HEK293 (cell line): ENCODE measurements around the gene ITGA7.

ENCODE experiments used
- CTCF ChIA-PET: fragments of 350-600 bp; formaldehyde crosslinking; extraction: SDS; loops from one replicate; lab custom pipeline; 2021; ENCODE audit warnings: antibody characterized with exemption; lab: Yijun Ruan, JAX
- POLR2A ChIA-PET: fragments of 300-600 bp; formaldehyde crosslinking; extraction: SDS; loops from one replicate; lab custom pipeline; 2020; ENCODE audit warnings: antibody characterized with exemption, inconsistent platforms; lab: Yijun Ruan, JAX
- H3K27ac ChIP-seq: fragments of 200-500 bp; sonication (Bioruptor generic); 2 replicates; pipeline ENCODE4 v1.5.1; 2014; ENCODE audit warnings: low read depth, low read length, control low read depth, inconsistent platforms; ENCODE audit errors: extremely low read depth
- H3K36me3 ChIP-seq, 2 experiments: fragments of 200-500 bp in 1 of 2; sonication (Bioruptor generic) in 1 of 2; 1 replicate in 1 of 2; 2 replicates in 1 of 2; pipeline ENCODE4 v1.5.1; 2014 to 2017; ENCODE audit warnings: inconsistent platforms in 2 of 2, low read length in 2 of 2; ENCODE audit not compliant: control insufficient read depth in 2 of 2, insufficient read depth in 1 of 2
- H3K4me1 ChIP-seq: fragments of 200-500 bp; sonication (Bioruptor generic); 2 replicates; pipeline ENCODE4 v1.5.1; 2014; ENCODE audit warnings: mild to moderate bottlenecking, low read length, inconsistent platforms; ENCODE audit not compliant: control insufficient read depth, insufficient read depth
- H3K4me3 ChIP-seq: 2 replicates; pipeline ENCODE4 v1.5.1; 2011; ENCODE audit warnings: low read depth, mild to moderate bottlenecking, control low read depth, low read length, moderate library complexity
- H3K9me3 ChIP-seq: fragments of 200-500 bp; sonication (Bioruptor generic); 2 replicates; pipeline ENCODE4 v1.5.1; 2014; ENCODE audit warnings: low read depth, low read length, inconsistent platforms; ENCODE audit not compliant: control insufficient read depth, insufficient read depth
- BCL11A ChIP-seq: fragments of 450-650 bp; formaldehyde crosslinking; IDR thresholded peaks from 2 replicates; pipeline ENCODE4 v1.5.1; 2016; ENCODE audit warnings: low read depth, missing biosample characterization, missing genetic modification characterization
- ELK4 ChIP-seq: IDR thresholded peaks from 2 replicates; pipeline ENCODE4 v1.6.1; 2011; ENCODE audit warnings: mild to moderate bottlenecking, low read depth, low read length, borderline replicate concordance
- IKZF3 ChIP-seq: fragments of 450-650 bp; IDR thresholded peaks from 2 replicates; pipeline ENCODE4 v1.5.0; 2018; ENCODE audit warnings: missing biosample characterization, mild to moderate bottlenecking, missing genetic modification characterization, moderate library complexity
- KLF1 ChIP-seq: fragments of 450-650 bp; formaldehyde crosslinking; IDR thresholded peaks from 2 replicates; pipeline ENCODE4 v1.5.1; 2016; ENCODE audit warnings: missing biosample characterization, missing genetic modification characterization
- MZF1 ChIP-seq: fragments of 450-650 bp; formaldehyde crosslinking; IDR thresholded peaks from 2 replicates; pipeline ENCODE4 v1.5.1; 2017; ENCODE audit warnings: missing biosample characterization, missing genetic modification characterization, borderline replicate concordance
- SP3 ChIP-seq: fragments of 450-650 bp; formaldehyde crosslinking; IDR thresholded peaks from 2 replicates; pipeline ENCODE4 v1.5.1; 2016; ENCODE audit warnings: missing biosample characterization, missing genetic modification characterization
- YY1 ChIP-seq: fragments of 450-650 bp; formaldehyde crosslinking; IDR thresholded peaks from 2 replicates; pipeline ENCODE4 v1.5.1; 2018; ENCODE audit warnings: missing biosample characterization, missing genetic modification characterization
- ZBTB11 ChIP-seq: fragments of 450-650 bp; formaldehyde crosslinking; conservative IDR thresholded peaks from 2 replicates; pipeline ENCODE4 v1.5.1; 2016; ENCODE audit warnings: low read depth, missing biosample characterization, missing genetic modification characterization
- ZBTB44 ChIP-seq: fragments of 450-650 bp; IDR thresholded peaks from 2 replicates; pipeline ENCODE4 v1.5.1; 2018; ENCODE audit warnings: missing biosample characterization, mild to moderate bottlenecking, missing genetic modification characterization
- ZNF202 ChIP-seq: fragments of 450-650 bp; formaldehyde crosslinking; IDR thresholded peaks from 2 replicates; pipeline ENCODE4 v1.5.1; 2016; ENCODE audit warnings: missing biosample characterization, missing genetic modification characterization, borderline replicate concordance
- ZNF221 ChIP-seq: fragments of 450-650 bp; formaldehyde crosslinking; IDR thresholded peaks from 2 replicates; pipeline ENCODE4 v1.5.1; 2017; ENCODE audit warnings: missing biosample characterization, missing genetic modification characterization, borderline replicate concordance
- ZNF311 ChIP-seq: fragments of 450-650 bp; formaldehyde crosslinking; IDR thresholded peaks from 2 replicates; pipeline ENCODE4 v1.5.1; 2017; ENCODE audit warnings: missing biosample characterization, missing genetic modification characterization, borderline replicate concordance
- ZNF341 ChIP-seq: fragments of 450-650 bp; formaldehyde crosslinking; IDR thresholded peaks from 2 replicates; pipeline ENCODE4; 2016; ENCODE audit warnings: low read depth, missing biosample characterization, missing genetic modification characterization
- ZNF362 ChIP-seq: fragments of 450-650 bp; formaldehyde crosslinking; IDR thresholded peaks from 2 replicates; pipeline ENCODE4 v1.5.1; 2016; ENCODE audit warnings: missing biosample characterization, missing genetic modification characterization
- ZNF626 ChIP-seq: fragments of 450-650 bp; sonication (Bioruptor Pico); formaldehyde crosslinking; IDR thresholded peaks from 2 replicates; pipeline ENCODE4 v1.5.1; 2018; ENCODE audit warnings: missing biosample characterization, missing genetic modification characterization, inconsistent platforms
- ZNF707 ChIP-seq: fragments of 450-650 bp; formaldehyde crosslinking; IDR thresholded peaks from 2 replicates; pipeline ENCODE4 v1.5.1; 2016; ENCODE audit warnings: missing biosample characterization, missing genetic modification characterization
- ZNF777 ChIP-seq: fragments of 450-650 bp; formaldehyde crosslinking; IDR thresholded peaks from 2 replicates; pipeline ENCODE4 v1.5.1; 2017; ENCODE audit warnings: missing biosample characterization, missing genetic modification characterization, borderline replicate concordance
- ZNF843 ChIP-seq: fragments of 450-650 bp; formaldehyde crosslinking; IDR thresholded peaks from 2 replicates; pipeline ENCODE4 v1.5.1; 2016; ENCODE audit warnings: missing biosample characterization, missing genetic modification characterization

The ITGA7 gene

GRCh38 chr12:55741931-55742680, 34.4 kb upstream of the ITGA7 start (continued):
- TF ChIP-seq ELK4: no peak

- H3K4me3 ChIP-seq: no peak overlapping the region
- no peaks in the 10 kb centered on the region for H3K9me3 ChIP-seq
- ChIA-PET POLR2A (interaction anchor here (1.0 to 3.4 kb wide), 12 partner anchors 8 to 378 kb away, joined by 3 to 24 read pairs (median 4); partner anchors contain the start of genes CD63, DNAJC14, PA2G4 and PYM1), CTCF (interaction anchor here (0.6 to 6.8 kb wide), 51 partner anchors 9 to 1021 kb away, joined by 3 to 127 read pairs (median 7); partner anchors contain the start of genes CD63, DNAJC14, ORMDL2 and RDH5)
- H3K36me3 ChIP-seq: no peaks in the 10 kb centered on the region
- TF ChIP-seq ZNF626: no peak
- TF ChIP-seq ZNF311 (tag by site-specific recombination): no peak
- 0 out of 2 replicates have a peak, but pooled peaks have one; percentile 1 for TF ChIP-seq ZNF843
- 0 out of 2 replicates have a peak, but pooled peaks have one; percentile 7 for TF ChIP-seq IKZF3
- peaks cover 11% of the 10 kb centered on the region; the same call in 1 of the 2 replicates for H3K4me1 ChIP-seq
- no peak overlapping the region for H3K27ac ChIP-seq
Observed at GRCh38 chr12:55739025-55739378, 31.3 kb upstream of the ITGA7 start.

- Histone ChIP-seq H3K4me3 (peak overlapping the region; percentile 43), H3K27ac (peak overlapping the region; percentile 43; the same call in 1 of the 2 replicates), H3K36me3 (no peaks in the 10 kb centered on the region), H3K9me3 (no peaks in the 10 kb centered on the region), H3K4me1 (peaks cover 11% of the 10 kb centered on the region; the same call in 1 of the 2 replicates)
- CTCF ChIA-PET: interaction anchor here (0.6 to 6.8 kb wide), 72 partner anchors 8 to 1021 kb away, joined by 3 to 127 read pairs (median 5); partner anchors contain the start of genes BLOC1S1, CD63, DNAJC14 and ORMDL2
- POLR2A ChIA-PET: interaction anchor here (1.0 to 3.4 kb wide), 15 partner anchors 9 to 379 kb away, joined by 3 to 24 read pairs (median 4); partner anchors contain the start of genes CD63, DNAJC14, ORMDL2 and PA2G4
- no peak for TF ChIP-seq ZBTB44
- no peak for TF ChIP-seq ZNF707
- no peak for TF ChIP-seq ZNF221 (tag by site-specific recombination)
- TF ChIP-seq ZBTB11 (tag by site-specific recombination): peak; percentile 81
- peak; percentile 46; the same call in 1 of the 2 replicates for TF ChIP-seq MZF1 (tag by site-specific recombination)
- peak; percentile 91 for TF ChIP-seq ZNF341 (tag by site-specific recombination)
- TF ChIP-seq BCL11A (tag by site-specific recombination): no peak
- no peak for TF ChIP-seq ZNF777 (tag by site-specific recombination)
- TF ChIP-seq ZNF362 (tag by site-specific recombination): no peak
- TF ChIP-seq YY1: 0 out of 2 replicates have a peak, but pooled peaks have one; percentile 72
- TF ChIP-seq KLF1: no peak; the same call in 1 of the 2 replicates
- TF ChIP-seq SP3 (tag by site-specific recombination): peak; percentile 62
- no peak for TF ChIP-seq IKZF3
- no peak for TF ChIP-seq ZNF202 (tag by site-specific recombination)
Observed at GRCh38 chr12:55738123-55739024, 30.7 kb upstream of the ITGA7 start.
